Uterus (tissue), 2 donors: ENCODE measurements around the gene IGIP.

Experiments used
- CTCF ChIP-seq, 4 experiments: fragments of 200-600 bp in 2 of 4; fragments of 450-650 bp in 2 of 4; sonication (generic) in 2 of 4; IDR thresholded peaks; one replicate each; pipeline ENCODE4 v1.5.1; 2016 to 2019; ENCODE audit warnings: antibody characterized with exemption in 4 of 4, mild to moderate bottlenecking in 2 of 4, moderate library complexity in 1 of 4
- POLR2A ChIP-seq, 2 donors: fragments of 450-650 bp; IDR thresholded peaks; one replicate each; pipeline ENCODE4 v1.6.1; 2016; ENCODE audit warnings: antibody characterized with exemption in 2 of 2, mild to moderate bottlenecking in 1 of 2, moderate library complexity in 1 of 2

- TF ChIP-seq CTCF (IDR thresholded peaks at IDR 0.05), result no peak
- TF ChIP-seq POLR2A (IDR thresholded peaks at IDR 0.05), result peak; percentile 93 to 96
These were observed 49.0 kb downstream of the IGIP start, which contains the start of gene CYSTM1 for GRCh38 chr5:140174465-140175366.
